K562 (cell line): Measurements from ENCODE around the gene CALB2. TPM values are rescaled to one million over a fixed set of nuclear protein-coding genes. Genes with fewer than 3 reads are reported as not detected.
A peak's percentile ranks its signal among the peaks of the same experiment; 100 is the strongest.

Experiments used
- ATF1 ChIP-seq, 2 experiments: fragments of 450-650 bp in 1 of 2; IDR thresholded peaks; 2 replicates each; pipeline ENCODE4 v1.6.1; 2016; ENCODE audit warnings: missing compliant biosample characterization in 1 of 2, missing genetic modification characterization in 1 of 2
- CAMTA2 ChIP-seq: fragments of 250-450 bp; sonication (Bioruptor Pico); conservative IDR thresholded peaks from 2 replicates; pipeline ENCODE4 v1.5.1; 2022
- FOXM1 ChIP-seq, 2 experiments: fragments of 450-650 bp in 1 of 2; sonication (generic) in 1 of 2; formaldehyde crosslinking in 1 of 2; IDR thresholded peaks; 2 replicates each; pipeline versions ENCODE4 v1.6.1 to v1.9.0; 2017 to 2022; ENCODE audit warnings: low read depth in 2 of 2, mild to moderate bottlenecking in 2 of 2, missing genetic modification reagents in 1 of 2, moderate library complexity in 1 of 2
- PREB ChIP-seq: sonication (generic); formaldehyde crosslinking; IDR thresholded peaks from 2 replicates; pipeline ENCODE4 v1.8.1; 2023; ENCODE audit warnings: mild to moderate bottlenecking, missing genetic modification reagents
- THRAP3 ChIP-seq: fragments of 450-650 bp; IDR thresholded peaks from 2 replicates; pipeline ENCODE4 v1.6.1; 2016; ENCODE audit warnings: mild to moderate bottlenecking, inconsistent platforms, borderline replicate concordance
- ZNF507 ChIP-seq: conservative IDR thresholded peaks from 2 replicates; pipeline ENCODE4 v1.6.1; 2017; ENCODE audit warnings: missing genetic modification characterization, missing compliant biosample characterization
- ZNF592 ChIP-seq: fragments of 450-650 bp; IDR thresholded peaks from 2 replicates; pipeline ENCODE4 v1.6.1; 2017; ENCODE audit warnings: antibody characterized with exemption, mild to moderate bottlenecking
- polyA plus RNA-seq, 8 experiments: library from polyadenylated mRNA; depleted of rRNA in 4 of 8; stranded (reverse) in 5 of 8; unstranded in 3 of 8; fragments of >200 nt; fragmentation: Nextera tagmentation in 2 of 8; fragmentation: Illumina TruSeq in 1 of 8; extraction: Ambion mirVana in 2 of 8; extraction: Trizol in 1 of 8; gene quantifications; 2 replicates each; pipeline versions ENCODE4 v1.2.1 to v1.2.3, GENCODE V29; 2011 to 2014; ENCODE audit warnings: inconsistent platforms in 1 of 8, missing spikeins in 1 of 8
- total RNA-seq, 7 experiments: library from RNA; depleted of rRNA in 6 of 7; stranded (reverse); fragments of >200 nt in 6 of 7; fragmentation: Illumina TruSeq in 2 of 7; extraction: Trizol in 2 of 7; gene quantifications; 2 replicates each; pipeline versions ENCODE4 v1.2.1 to v1.2.3, GENCODE V29; 2011 to 2021; ENCODE audit warnings: low replicate concordance in 1 of 7
- TF ChIP-seq, protein P1 (sequence below): fragments of 450-650 bp; IDR thresholded peaks from 2 replicates; pipeline ENCODE4 v1.6.1; 2016; ENCODE audit warnings: low read depth
- TF ChIP-seq, protein P2 (sequence below): IDR thresholded peaks from 2 replicates; pipeline ENCODE4 v1.6.1; 2012; ENCODE audit warnings: low read depth, low read length, improper control_type of control experiment, borderline replicate concordance
- TF ChIP-seq, protein P3 (sequence below): fragments of 450-650 bp; IDR thresholded peaks from 2 replicates; pipeline ENCODE4 v1.7.0; 2016; ENCODE audit warnings: borderline replicate concordance

Gene CALB2
- total and polyA plus RNA-seq, 9 of the 15 experiments (the other 6 are each of a cell fraction or from before 2014, with no cell fraction given): not detected

DNA sequence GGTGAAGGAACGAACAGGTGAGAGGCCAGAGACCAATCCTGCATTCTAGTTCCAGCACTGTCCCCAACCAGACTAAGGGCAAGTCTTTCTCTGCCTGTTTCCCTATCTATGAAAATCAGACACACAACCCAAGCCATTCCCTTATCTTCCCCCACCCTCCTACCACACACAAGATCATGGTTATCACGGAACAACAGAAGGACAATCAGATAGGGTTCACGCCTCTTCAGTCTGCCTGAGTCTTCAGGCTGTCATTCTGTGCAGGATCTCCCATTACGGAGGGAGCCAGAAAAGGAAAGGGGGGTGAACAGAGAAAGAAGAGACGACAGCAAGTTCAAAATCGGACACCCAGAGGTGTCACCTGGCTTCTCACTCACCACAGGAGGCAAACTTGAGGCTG is 72.2 kb downstream of the CALB2 start (continued):
- TF ChIP-seq, protein P1, sequence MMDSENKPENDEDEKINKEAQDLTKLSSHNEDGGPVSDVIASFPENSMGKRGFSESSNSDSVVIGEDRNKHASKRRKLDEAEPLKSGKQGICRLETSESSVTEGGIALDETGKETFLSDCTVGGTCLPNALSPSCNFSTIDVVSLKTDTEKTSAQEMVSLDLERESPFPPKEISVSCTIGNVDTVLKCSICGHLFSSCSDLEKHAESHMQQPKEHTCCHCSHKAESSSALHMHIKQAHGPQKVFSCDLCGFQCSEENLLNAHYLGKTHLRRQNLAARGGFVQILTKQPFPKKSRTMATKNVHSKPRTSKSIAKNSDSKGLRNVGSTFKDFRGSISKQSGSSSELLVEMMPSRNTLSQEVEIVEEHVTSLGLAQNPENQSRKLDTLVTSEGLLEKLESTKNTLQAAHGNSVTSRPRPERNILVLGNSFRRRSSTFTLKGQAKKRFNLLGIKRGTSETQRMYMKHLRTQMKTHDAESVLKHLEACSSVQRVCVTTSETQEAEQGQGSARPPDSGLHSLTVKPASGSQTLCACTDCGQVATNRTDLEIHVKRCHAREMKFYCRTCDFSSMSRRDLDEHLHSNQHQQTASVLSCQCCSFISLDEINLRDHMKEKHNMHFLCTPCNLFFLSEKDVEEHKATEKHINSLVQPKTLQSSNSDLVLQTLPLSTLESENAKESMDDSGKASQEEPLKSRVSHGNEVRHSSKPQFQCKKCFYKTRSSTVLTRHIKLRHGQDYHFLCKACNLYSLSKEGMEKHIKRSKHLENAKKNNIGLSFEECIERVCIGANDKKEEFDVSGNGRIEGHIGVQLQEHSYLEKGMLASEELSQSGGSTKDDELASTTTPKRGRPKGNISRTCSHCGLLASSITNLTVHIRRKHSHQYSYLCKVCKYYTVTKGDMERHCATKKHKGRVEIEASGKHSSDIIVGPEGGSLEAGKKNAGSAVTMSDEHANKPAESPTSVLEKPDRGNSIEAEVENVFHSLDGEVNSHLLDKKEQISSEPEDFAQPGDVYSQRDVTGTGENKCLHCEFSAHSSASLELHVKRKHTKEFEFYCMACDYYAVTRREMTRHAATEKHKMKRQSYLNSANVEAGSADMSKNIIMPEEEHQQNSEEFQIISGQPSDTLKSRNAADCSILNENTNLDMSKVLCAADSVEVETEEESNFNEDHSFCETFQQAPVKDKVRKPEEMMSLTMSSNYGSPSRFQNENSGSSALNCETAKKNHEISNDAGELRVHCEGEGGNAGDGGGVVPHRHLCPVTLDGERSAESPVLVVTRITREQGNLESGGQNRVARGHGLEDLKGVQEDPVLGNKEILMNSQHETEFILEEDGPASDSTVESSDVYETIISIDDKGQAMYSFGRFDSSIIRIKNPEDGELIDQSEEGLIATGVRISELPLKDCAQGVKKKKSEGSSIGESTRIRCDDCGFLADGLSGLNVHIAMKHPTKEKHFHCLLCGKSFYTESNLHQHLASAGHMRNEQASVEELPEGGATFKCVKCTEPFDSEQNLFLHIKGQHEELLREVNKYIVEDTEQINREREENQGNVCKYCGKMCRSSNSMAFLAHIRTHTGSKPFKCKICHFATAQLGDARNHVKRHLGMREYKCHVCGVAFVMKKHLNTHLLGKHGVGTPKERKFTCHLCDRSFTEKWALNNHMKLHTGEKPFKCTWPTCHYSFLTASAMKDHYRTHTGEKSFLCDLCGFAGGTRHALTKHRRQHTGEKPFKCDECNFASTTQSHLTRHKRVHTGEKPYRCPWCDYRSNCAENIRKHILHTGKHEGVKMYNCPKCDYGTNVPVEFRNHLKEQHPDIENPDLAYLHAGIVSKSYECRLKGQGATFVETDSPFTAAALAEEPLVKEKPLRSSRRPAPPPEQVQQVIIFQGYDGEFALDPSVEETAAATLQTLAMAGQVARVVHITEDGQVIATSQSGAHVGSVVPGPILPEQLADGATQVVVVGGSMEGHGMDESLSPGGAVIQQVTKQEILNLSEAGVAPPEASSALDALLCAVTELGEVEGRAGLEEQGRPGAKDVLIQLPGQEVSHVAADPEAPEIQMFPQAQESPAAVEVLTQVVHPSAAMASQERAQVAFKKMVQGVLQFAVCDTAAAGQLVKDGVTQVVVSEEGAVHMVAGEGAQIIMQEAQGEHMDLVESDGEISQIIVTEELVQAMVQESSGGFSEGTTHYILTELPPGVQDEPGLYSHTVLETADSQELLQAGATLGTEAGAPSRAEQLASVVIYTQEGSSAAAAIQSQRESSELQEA: no peak
- no peak for TF ChIP-seq CAMTA2 (CRISPR knock-in tag)
- no peak for TF ChIP-seq ZNF592
- TF ChIP-seq ZNF507 (tag): no peak
- TF ChIP-seq THRAP3: no peak
- no peak for TF ChIP-seq ATF1 (CRISPR knock-in tag; IDR thresholded peaks at IDR 0.05)
- no peak for TF ChIP-seq ATF1 (tag; IDR thresholded peaks at IDR 0.05)
- TF ChIP-seq, protein P2, sequence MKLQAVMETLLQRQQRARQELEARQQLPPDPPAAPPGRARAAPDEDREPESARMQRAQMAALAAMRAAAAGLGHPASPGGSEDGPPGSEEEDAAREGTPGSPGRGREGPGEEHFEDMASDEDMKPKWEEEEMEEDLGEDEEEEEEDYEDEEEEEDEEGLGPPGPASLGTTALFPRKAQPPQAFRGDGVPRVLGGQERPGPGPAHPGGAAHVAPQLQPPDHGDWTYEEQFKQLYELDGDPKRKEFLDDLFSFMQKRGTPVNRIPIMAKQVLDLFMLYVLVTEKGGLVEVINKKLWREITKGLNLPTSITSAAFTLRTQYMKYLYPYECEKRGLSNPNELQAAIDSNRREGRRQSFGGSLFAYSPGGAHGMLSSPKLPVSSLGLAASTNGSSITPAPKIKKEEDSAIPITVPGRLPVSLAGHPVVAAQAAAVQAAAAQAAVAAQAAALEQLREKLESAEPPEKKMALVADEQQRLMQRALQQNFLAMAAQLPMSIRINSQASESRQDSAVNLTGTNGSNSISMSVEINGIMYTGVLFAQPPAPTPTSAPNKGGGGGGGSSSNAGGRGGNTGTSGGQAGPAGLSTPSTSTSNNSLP: no peak
- TF ChIP-seq PREB (CRISPR knock-in tag): no peak
- TF ChIP-seq, protein P3, sequence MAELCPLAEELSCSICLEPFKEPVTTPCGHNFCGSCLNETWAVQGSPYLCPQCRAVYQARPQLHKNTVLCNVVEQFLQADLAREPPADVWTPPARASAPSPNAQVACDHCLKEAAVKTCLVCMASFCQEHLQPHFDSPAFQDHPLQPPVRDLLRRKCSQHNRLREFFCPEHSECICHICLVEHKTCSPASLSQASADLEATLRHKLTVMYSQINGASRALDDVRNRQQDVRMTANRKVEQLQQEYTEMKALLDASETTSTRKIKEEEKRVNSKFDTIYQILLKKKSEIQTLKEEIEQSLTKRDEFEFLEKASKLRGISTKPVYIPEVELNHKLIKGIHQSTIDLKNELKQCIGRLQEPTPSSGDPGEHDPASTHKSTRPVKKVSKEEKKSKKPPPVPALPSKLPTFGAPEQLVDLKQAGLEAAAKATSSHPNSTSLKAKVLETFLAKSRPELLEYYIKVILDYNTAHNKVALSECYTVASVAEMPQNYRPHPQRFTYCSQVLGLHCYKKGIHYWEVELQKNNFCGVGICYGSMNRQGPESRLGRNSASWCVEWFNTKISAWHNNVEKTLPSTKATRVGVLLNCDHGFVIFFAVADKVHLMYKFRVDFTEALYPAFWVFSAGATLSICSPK: no peak
- TF ChIP-seq FOXM1 (IDR thresholded peaks at IDR 0.05; ENCODE audit: low read depth): peak; percentile 94
- TF ChIP-seq FOXM1 (CRISPR knock-in tag; IDR thresholded peaks at IDR 0.05; ENCODE audit: low read depth): no peak
